Measurements from ENCODE around the gene TERB1. TPM values are rescaled to one million over a fixed set of nuclear protein-coding genes. Genes with fewer than 3 reads are reported as not detected.

Gene TERB1
- total RNA-seq, 1 donor from 2014 or later = not detected

DNA sequence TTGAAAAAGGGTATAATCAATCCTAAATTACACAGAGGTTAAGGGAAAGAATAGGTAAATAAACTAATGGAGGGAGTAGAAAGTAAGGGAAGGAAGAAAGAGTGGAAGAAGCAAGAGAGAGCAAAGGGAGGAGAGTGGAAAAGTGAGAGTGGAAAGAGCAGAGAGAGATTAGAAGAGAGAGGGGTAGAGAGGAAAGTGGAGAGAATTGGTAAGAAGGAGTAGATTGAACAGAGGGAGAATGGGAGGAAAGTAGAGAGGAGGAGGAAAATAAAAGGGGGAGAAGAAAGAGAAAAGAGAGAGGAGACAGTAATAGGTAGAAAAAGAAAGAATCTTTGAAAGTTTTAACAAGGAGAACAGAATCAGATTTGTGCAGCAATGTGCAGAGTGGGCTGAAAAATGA, 24.9 kb downstream of the TERB1 start:
- no peak for DNase-seq (ENCODE audit: low read depth)
- TF ChIP-seq, protein P1, sequence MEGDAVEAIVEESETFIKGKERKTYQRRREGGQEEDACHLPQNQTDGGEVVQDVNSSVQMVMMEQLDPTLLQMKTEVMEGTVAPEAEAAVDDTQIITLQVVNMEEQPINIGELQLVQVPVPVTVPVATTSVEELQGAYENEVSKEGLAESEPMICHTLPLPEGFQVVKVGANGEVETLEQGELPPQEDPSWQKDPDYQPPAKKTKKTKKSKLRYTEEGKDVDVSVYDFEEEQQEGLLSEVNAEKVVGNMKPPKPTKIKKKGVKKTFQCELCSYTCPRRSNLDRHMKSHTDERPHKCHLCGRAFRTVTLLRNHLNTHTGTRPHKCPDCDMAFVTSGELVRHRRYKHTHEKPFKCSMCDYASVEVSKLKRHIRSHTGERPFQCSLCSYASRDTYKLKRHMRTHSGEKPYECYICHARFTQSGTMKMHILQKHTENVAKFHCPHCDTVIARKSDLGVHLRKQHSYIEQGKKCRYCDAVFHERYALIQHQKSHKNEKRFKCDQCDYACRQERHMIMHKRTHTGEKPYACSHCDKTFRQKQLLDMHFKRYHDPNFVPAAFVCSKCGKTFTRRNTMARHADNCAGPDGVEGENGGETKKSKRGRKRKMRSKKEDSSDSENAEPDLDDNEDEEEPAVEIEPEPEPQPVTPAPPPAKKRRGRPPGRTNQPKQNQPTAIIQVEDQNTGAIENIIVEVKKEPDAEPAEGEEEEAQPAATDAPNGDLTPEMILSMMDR (conservative IDR thresholded peaks at IDR 0.05; ENCODE audit: low read depth, low read length) = no peak
- H3K4me3 ChIP-seq (ENCODE audit: low read depth, low read length) = no peak overlapping the region

DNA sequence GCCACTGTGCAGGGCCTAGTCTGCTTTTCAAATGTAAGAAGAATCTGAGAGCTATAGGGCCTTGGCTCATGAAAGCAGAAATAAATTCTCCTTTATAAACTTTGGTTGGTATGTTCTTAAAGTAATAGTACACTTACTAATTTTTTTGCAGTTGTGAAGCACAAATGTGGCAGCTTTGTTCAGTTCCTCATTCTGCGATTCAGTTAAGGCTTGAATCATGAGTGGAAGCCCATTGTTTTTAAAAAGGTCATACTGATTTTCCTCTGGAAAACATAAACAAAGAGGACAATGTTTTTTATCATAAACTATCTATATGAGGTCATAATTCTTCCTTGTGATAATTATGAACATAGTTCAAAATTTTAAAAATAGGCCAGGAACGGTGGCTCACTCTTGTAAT, 26.4 kb downstream of the TERB1 start:
- TF ChIP-seq, protein P1 (conservative IDR thresholded peaks at IDR 0.05; ENCODE audit: low read depth, low read length) = no peak
- no peak for DNase-seq (ENCODE audit: low read depth)
- H3K4me3 ChIP-seq (ENCODE audit: low read depth, low read length) = no peak overlapping the region

DNA sequence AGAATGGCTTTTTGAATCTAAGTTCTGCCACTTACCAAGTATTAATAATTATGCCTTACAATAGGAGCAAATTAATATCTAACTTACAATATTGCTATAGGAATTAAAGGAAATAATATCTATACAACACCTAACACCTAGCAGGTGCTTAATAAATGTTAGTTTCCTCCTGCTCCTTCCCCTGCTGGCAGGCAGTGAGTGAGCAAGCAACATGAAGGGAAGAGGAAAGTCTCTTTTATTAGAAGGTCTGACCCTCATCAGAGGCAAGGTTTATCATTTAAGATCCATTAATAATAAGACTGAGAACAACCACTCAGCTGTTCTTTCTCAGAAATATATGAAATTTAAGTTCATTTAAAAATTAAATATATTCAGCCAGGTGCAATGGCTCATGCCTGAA, 43.3 kb downstream of the TERB1 start:
- H3K4me3 ChIP-seq (ENCODE audit: low read depth, low read length) = no peak overlapping the region
- TF ChIP-seq, protein P1 (conservative IDR thresholded peaks at IDR 0.05; ENCODE audit: low read depth, low read length) = peak; percentile 5
- no peak for DNase-seq (ENCODE audit: low read depth)

DNA sequence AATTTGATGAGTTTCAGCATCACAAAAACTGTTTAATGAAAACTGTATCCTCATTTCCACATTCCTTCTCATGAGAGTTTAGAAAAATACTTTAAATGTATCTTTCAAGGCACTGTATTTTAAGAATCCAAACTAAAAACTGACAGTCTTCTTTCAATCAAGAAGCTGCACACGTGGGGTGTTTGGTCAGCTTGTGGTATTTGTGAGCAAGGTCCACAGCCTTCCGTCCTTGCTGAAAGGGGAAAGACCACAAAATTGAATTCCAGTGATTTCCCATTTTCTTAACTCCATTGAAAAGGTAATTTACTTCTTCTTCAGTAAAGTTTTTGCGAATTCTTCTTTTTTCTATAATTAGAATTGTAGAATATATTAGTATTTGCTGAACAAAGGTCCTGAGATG, 46.6 kb downstream of the TERB1 start:
- TF ChIP-seq, protein P1 (conservative IDR thresholded peaks at IDR 0.05; ENCODE audit: low read depth, low read length) = no peak
- no peak for DNase-seq (ENCODE audit: low read depth)
- no peak overlapping the region for H3K4me3 ChIP-seq (ENCODE audit: low read depth, low read length)

DNA sequence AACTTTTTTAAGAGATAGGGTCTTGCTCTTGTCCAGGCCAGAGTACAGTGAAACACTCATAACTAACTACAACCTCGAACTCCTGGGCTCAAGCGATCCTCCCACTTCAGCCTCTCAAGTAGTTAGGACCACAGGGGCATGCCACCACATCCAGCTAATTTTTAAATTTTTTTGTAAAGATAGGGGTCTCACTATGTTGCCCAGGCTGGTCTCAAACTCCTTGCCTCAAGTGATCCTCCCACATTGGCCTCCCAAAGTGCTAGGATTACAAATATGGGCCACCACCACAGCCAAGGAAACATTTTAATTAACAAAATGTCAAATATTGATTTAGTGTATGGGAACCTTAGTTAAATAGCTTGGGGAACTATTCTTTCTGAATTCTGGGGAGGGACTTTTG, 47.2 kb downstream of the TERB1 start:
- TF ChIP-seq, protein P1 (conservative IDR thresholded peaks at IDR 0.05; ENCODE audit: low read depth, low read length) = no peak
- no peak for DNase-seq (ENCODE audit: low read depth)
- no peak overlapping the region for H3K4me3 ChIP-seq (ENCODE audit: low read depth, low read length)

DNA sequence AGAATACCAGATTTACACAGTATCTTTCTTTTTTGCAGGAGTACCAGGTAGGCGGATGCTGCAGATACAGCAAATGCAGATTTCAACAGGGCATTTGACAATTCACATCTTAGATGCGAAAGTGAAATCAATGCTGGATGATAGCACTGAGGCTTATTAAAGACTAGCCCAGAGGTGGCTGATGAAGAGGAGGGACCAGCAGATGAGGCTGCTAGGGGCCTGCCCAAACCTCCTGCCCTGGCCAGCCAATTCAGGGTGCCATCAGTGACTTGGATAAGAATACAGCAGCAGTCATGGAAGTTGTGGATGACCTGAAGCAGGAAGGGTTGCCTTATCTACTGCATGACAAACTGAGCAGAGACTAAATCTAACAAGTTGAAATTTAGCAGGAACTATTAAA, 48.4 kb downstream of the TERB1 start:
- no peak for DNase-seq (ENCODE audit: low read depth)
- no peak overlapping the region for H3K4me3 ChIP-seq (ENCODE audit: low read depth, low read length)
- TF ChIP-seq, protein P1 (conservative IDR thresholded peaks at IDR 0.05; ENCODE audit: low read depth, low read length) = no peak

DNA sequence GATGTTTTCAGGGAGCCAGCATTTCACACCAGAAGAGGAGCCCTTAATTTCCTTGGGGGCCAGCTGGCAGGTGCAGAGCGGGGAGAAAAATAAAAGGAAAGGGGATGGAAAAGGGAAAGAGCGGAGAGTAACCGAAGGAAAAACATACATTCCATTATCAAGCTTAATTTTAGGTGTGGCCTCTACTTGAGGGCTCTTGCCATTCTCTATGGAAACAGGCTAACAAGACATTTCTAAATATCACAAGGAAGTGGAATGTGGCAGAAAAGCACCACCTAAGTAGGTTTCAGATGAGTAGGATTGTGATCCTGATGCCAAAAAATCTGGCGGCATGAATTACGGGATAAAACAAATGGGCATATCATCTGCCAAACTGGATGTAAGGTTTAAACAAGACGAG, 49.0 kb downstream of the TERB1 start:
- no peak for DNase-seq (ENCODE audit: low read depth)
- H3K4me3 ChIP-seq (ENCODE audit: low read depth, low read length) = no peak overlapping the region
- TF ChIP-seq, protein P1 (conservative IDR thresholded peaks at IDR 0.05; ENCODE audit: low read depth, low read length) = no peak

All from epithelial cell of proximal tubule (primary cell).